ENCODE measurements around the gene ATP5F1D. TPM values are rescaled to one million over a fixed set of nuclear protein-coding genes. Genes with fewer than 3 reads are reported as not detected.

Gene ATP5F1D
- total and polyA plus RNA-seq, 2 experiments from 2014 or later, result 139 to 396 TPM

GRCh38 chr19:1284293-1284978 lies 42.9 kb downstream of the ATP5F1D start:
- H3K4me2 ChIP-seq, result no peak overlapping the region
- peaks cover 26% of the 10 kb centered on the region for H3K27me3 ChIP-seq (ENCODE audit: insufficient read depth)
- no peaks in the 10 kb centered on the region for H3K36me3 ChIP-seq (ENCODE audit: insufficient read depth)
- H3F3A ChIP-seq (replicated peaks; ENCODE audit: low read depth), result peaks cover 25% of the 10 kb centered on the region
- Mint-ChIP-seq H3K36me3 (ENCODE audit: low read depth) (peaks cover 7% of the 10 kb centered on the region; the same call in 2 of the 3 replicates), H3K9me3 (no peaks in the 10 kb centered on the region; the same call in 2 of the 3 replicates), H3K27me3 (ENCODE audit: insufficient read depth, low read depth, poor library complexity) (peaks cover 26% of the 10 kb centered on the region), H3K4me1 (peaks cover 18% of the 10 kb centered on the region), H3K27ac (no peak overlapping the region), H3K4me3 (peak overlapping the region; percentile 55)
- no peak overlapping the region; the same call in 1 of the 2 replicates for H3K4me3 ChIP-seq
- no peak overlapping the region for H3K27ac ChIP-seq (ENCODE audit: low read depth)
- TF ChIP-seq REST (IDR thresholded peaks at IDR 0.05; ENCODE audit: unreplicated experiment) (no peak), NANOG (IDR thresholded peaks at IDR 0.05; ENCODE audit: borderline replicate concordance) (no peak), JUNB (IDR thresholded peaks at IDR 0.05; ENCODE audit: unreplicated experiment) (no peak), ZNF462 (CRISPR knock-in tag; IDR thresholded peaks at IDR 0.05) (no peak), ZNF114 (CRISPR knock-in tag; IDR thresholded peaks at IDR 0.05) (no peak), ZNF331 (CRISPR knock-in tag; IDR thresholded peaks at IDR 0.05; ENCODE audit: low read depth) (no peak), CTCF (conservative IDR thresholded peaks at IDR 0.05; ENCODE audit: low read depth in 2 of 2) (no peak), CREB1 (CRISPR knock-in tag; IDR thresholded peaks at IDR 0.05; ENCODE audit: low read depth) (no peak), STAT1 (IDR thresholded peaks at IDR 0.05; ENCODE audit: unreplicated experiment) (no peak), EZH2 (IDR thresholded peaks at IDR 0.05; ENCODE audit: low read depth, unreplicated experiment) (no peak), ETS1 (IDR thresholded peaks at IDR 0.05) (no peak), EZH2phosphoT487 (IDR thresholded peaks at IDR 0.05; ENCODE audit: unreplicated experiment) (no peak), POLR2AphosphoS5 (IDR thresholded peaks at IDR 0.05; ENCODE audit: low read depth) (no peak)
- no peaks in the 10 kb centered on the region for H4K20me1 ChIP-seq (replicated peaks; ENCODE audit: insufficient read depth)
- H3K9me2 ChIP-seq (ENCODE audit: insufficient read depth), result no peaks in the 10 kb centered on the region
- ATAC-seq, result no peak
- no peak overlapping the region for H2AFZ ChIP-seq
- H3K79me2 ChIP-seq (replicated peaks; ENCODE audit: insufficient read depth), result no peaks in the 10 kb centered on the region
- no peak for DNase-seq (ENCODE audit: low spot score)
- H3K4me1 ChIP-seq (ENCODE audit: insufficient read depth), result no peaks in the 10 kb centered on the region

All from GM23338 (cell line).